Ascending aorta (tissue), 2 donors: ENCODE measurements around the gene NOL9. TPM values are rescaled to one million over a fixed set of nuclear protein-coding genes. Genes with fewer than 3 reads are reported as not detected.

ENCODE experiments used
- DNase-seq, 2 donors: peaks; one replicate each; pipeline ENCODE4 v3.0.0-alpha.2; 2019; ENCODE audit warnings: low spot score in 2 of 2
- H3K27ac ChIP-seq, 2 donors: fragments of 200-600 bp; sonication (generic); one replicate each; pipeline ENCODE4 v1.5.1; 2016 to 2017; ENCODE audit warnings: mild to moderate bottlenecking in 1 of 2
- H3K27me3 ChIP-seq: fragments of 200-600 bp; sonication (generic); one replicate; pipeline ENCODE4 v1.5.1; 2017
- H3K36me3 ChIP-seq, 2 donors: fragments of 200-600 bp; sonication (generic); one replicate each; pipeline ENCODE4 v1.5.1; 2016
- H3K4me1 ChIP-seq, 2 donors: fragments of 200-600 bp; sonication (generic); one replicate each; pipeline ENCODE4 v1.5.1; 2016 to 2017; ENCODE audit warnings: mild to moderate bottlenecking in 1 of 2
- H3K4me3 ChIP-seq, 2 donors: fragments of 200-600 bp; sonication (generic); one replicate each; pipeline ENCODE4 v1.5.1; 2016 to 2017; ENCODE audit warnings: mild to moderate bottlenecking in 1 of 2
- H3K9me3 ChIP-seq, 2 donors: fragments of 200-600 bp; sonication (generic); one replicate each; pipeline ENCODE4 v1.5.1; 2016
- CTCF ChIP-seq, 3 experiments: fragments of 200-600 bp in 2 of 3; fragments of 450-650 bp in 1 of 3; sonication (generic) in 2 of 3; IDR thresholded peaks; one replicate each; pipeline ENCODE4 v1.5.1; 2016 to 2019; ENCODE audit warnings: antibody characterized with exemption in 3 of 3, mild to moderate bottlenecking in 1 of 3, moderate library complexity in 1 of 3
- intact Hi-C: fragments of 100-400 bp; cut with DNase I; formaldehyde crosslinking; loops from one replicate; pipeline ENCODE4 v1.15.1; 2023
- total RNA-seq: library from RNA; depleted of rRNA; stranded (reverse); fragments of >200 nt; gene quantifications from one replicate; pipeline ENCODE4 v1.1.0, GENCODE V29; 2016

Gene NOL9
- total RNA-seq, 1 donor from 2014 or later = 31.0 TPM

- no peak for TF ChIP-seq CTCF (IDR thresholded peaks at IDR 0.05)
- no peak for DNase-seq
- Histone ChIP-seq H3K36me3 (peaks cover 0 to 7% of the 10 kb centered on the region in 2 donors), H3K4me1 (peaks cover 5 to 10% of the 10 kb centered on the region in 2 donors), H3K4me3 (no peak overlapping the region), H3K27ac (peak overlapping the region in 1 of 2 donors; percentile 26), H3K27me3 (no peaks in the 10 kb centered on the region), H3K9me3 (no peaks in the 10 kb centered on the region)
- intact Hi-C loops = no loop called here
Measured at GRCh38 chr1:6519935-6520671, 34.2 kb downstream of the NOL9 start.

GRCh38 chr1:6519491-6519934 lies 34.8 kb downstream of the NOL9 start:
- Histone ChIP-seq H3K27me3 (no peaks in the 10 kb centered on the region), H3K4me3 (no peak overlapping the region), H3K36me3 (peaks cover 0 to 1% of the 10 kb centered on the region in 2 donors), H3K9me3 (no peaks in the 10 kb centered on the region), H3K27ac (peak overlapping the region in 1 of 2 donors; percentile 26), H3K4me1 (peaks cover 5 to 10% of the 10 kb centered on the region in 2 donors)
- no peak for TF ChIP-seq CTCF (IDR thresholded peaks at IDR 0.05)
- intact Hi-C loops = no loop called here
- DNase-seq = no peak

GRCh38 chr1:6517435-6517851 lies 36.9 kb downstream of the NOL9 start:
- H3K9me3 ChIP-seq = no peaks in the 10 kb centered on the region
- no peak for DNase-seq
- peaks cover 5 to 10% of the 10 kb centered on the region in 2 donors for H3K4me1 ChIP-seq
- no peaks in the 10 kb centered on the region for H3K27me3 ChIP-seq
- TF ChIP-seq CTCF (IDR thresholded peaks at IDR 0.05) = no peak
- H3K27ac ChIP-seq = no peak overlapping the region
- intact Hi-C loops = no loop called here
- no peak overlapping the region for H3K4me3 ChIP-seq
- H3K36me3 ChIP-seq = no peaks in the 10 kb centered on the region

GRCh38 chr1:6515771-6516170 lies 38.5 kb downstream of the NOL9 start:
- intact Hi-C loops = no loop called here
- Histone ChIP-seq H3K27ac (no peak overlapping the region), H3K36me3 (no peaks in the 10 kb centered on the region), H3K4me3 (no peak overlapping the region), H3K4me1 (peaks cover 5 to 10% of the 10 kb centered on the region in 2 donors), H3K27me3 (no peaks in the 10 kb centered on the region), H3K9me3 (no peaks in the 10 kb centered on the region)
- no peak for DNase-seq
- TF ChIP-seq CTCF (IDR thresholded peaks at IDR 0.05) = no peak

- H3K9me3 ChIP-seq = no peaks in the 10 kb centered on the region
- no peaks in the 10 kb centered on the region for H3K36me3 ChIP-seq
- H3K4me1 ChIP-seq = no peaks in the 10 kb centered on the region
- intact Hi-C loops = no loop called here
- TF ChIP-seq CTCF (IDR thresholded peaks at IDR 0.05) = no peak
- no peak overlapping the region for H3K4me3 ChIP-seq
- no peaks in the 10 kb centered on the region for H3K27me3 ChIP-seq
- H3K27ac ChIP-seq = peak overlapping the region in 1 of 2 donors; percentile 41
- no peak for DNase-seq
Measured at GRCh38 chr1:6513320-6513801, 41.0 kb downstream of the NOL9 start.
